ENCODE data around the gene TMEM87B.

Gene TMEM87B

DNA sequence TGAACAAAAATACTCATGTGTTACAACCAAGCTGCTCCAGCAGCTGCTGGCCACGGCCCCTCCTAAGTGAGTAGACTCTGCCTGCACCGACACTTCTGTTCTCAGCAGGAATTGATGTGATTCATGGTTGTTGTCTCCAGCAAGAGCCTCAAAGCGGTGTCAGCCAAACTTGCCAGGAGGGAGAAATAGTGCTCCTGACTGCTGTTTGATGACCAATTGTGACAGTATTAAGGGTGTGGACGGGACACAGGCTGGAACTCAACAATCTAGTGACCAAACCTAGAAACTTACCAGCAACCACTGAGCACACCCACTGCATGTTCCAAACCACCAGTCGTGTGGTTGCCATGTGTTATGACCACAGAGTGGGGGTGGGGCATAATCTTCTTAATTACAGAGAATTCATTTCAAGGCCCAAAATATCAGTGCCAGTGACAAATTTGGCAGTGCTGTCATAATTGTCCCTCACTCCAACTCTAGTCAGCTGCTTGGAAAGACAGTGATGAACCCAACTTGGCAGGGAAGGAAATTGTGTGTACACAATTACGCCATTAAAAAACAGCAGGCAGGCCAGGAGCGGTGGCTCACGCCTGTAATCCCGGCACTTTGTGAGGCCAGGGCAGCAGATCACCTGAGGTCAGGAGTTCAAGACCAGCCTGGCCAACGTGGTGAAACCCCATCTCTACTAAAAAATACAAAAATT lies 113.5 kb downstream of the TMEM87B start:
- peak; percentile 46 for DNase-seq (ENCODE audit: low read depth)

Data from GM04503 (cell line).